Smooth muscle cell of the brain vasculature (primary cell): ENCODE data around the gene FKBP3.
"Not testable (repeated sequence)": the region's sequence is repeated elsewhere in the genome, so short reads cannot be mapped to it uniquely, and the experiment has no call there.

Source experiments
- DNase-seq: peaks from one replicate; pipeline ENCODE4 v3.0.0-alpha.2; 2012; ENCODE audit warnings: low read depth, low spot score

Gene FKBP3

DNA sequence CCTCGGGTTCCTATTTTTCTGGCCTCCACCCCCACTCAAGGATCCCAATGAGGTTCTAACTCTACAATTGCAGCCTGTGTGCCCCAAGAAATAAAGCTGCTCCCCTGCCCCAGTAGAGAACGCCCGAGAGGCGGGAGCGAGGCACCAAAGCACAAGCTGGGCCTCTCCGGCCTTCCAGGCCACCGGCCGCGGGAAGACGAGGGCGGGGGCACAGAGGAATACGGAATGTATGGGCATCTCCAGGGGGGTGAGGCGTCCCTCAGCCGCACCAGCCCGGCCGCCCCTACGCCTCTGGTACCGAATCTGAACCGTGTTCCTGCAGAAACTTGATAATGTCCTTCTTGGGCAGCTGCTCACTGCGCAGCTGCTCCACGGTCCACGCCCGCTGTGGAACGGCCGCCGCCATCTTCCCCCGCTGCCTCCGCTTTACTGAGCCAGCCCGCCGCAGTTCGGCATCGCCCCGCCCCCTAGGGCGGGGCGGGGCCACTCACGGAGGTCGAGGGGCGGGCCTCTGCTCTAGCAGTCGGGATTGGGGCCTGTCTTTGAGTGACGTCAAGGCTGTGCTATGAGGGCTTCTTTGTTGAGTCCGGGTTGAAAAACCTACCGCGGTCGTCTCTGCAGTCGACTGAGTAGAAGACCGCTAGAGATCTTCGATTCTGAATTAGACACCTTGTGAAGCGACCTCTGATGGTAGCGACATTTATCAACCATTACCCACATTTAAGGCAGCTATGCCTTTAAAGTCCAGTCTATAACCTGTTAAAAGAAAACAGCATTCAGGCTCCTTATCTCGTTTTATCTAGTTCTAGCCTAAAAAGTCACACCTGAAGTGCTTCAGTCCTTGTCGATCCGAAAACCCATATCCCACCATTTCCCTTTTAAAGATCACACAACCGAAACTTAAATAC is at the start of gene FKBP3:
Gene FKBP3, minus strand, starts transcription at position 431 of the 908 bp plus-strand sequence. Its CDS starts 25 bp downstream, at position 406.
- DNase-seq, result peak; percentile 97

DNA sequence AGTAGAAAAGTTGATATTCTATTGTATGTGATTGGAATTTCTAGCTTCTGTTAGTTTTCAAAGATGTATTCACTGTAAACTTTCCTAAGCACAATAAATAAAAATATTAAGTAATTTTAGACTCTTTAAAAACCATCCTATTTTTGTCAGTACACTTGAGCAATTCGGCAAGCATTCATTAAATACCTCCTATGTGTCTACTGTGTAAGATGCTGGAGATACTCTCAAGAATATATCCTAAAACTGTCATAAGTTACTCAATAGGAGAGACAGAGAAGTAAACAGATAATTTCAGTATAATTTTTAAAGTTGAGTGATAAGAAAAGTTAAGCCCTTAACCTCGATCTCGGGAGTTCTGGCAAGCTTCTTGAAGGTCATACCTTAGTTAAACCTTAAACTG is 47.5 kb upstream of the FKBP3 start:
- DNase-seq, result no peak

DNA sequence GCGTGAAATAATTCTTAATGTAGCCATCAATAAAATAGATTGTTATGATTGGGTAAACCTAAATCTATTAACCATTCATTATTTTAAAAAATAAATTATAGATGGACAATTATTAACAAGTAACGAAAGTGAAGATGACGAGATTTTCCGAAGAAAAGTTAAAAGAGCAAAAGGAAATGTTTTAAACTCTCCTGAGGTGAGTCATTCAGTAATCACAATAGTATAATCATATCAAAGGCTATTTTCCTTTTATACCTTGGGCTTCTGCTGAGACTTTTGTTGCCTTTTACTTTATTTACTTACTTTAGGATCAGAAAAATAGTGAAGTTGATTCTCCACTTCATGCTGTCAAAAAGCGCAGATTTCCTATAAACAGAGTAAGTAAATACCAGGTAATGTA is 47.0 kb upstream of the FKBP3 start:
- DNase-seq, result no peak

DNA sequence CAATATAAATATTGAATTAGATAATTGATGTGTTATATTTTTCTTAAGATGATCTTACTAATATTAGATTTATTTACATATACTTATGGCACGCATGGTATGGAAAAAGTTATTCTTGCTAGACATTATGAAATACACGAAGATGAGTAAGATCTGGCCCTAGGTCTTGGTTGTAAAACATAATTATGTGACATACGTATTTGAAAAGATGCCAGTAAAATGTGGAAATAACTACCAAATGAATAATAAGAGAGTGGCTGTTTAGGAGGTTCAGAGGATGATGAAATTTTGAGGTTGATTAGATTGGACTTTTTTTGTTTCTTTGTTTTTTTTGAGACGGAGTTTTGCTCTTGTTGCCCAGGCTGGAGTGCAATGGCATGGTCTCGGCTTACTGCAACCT is 42.8 kb upstream of the FKBP3 start:
- DNase-seq, result no peak

DNA sequence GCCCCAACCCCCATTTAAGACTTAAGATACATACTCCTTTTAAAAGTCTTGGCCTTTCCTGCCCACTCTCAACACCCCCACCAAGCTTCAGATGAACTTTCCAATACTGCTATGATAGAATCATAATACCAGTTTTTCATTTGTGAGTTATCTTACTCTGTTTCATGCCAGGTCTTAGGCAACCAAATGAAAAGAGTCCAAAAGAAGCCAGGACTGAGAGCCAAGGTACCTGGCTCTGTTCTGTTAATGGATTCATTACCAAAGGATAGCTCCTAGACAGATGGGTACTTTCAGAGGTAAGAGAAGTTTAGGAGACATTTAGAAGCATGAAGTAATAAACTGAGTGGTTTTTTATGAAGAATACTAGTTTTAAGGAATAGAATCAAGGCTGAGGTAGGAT is 35.6 kb upstream of the FKBP3 start:
- no peak for DNase-seq

DNA sequence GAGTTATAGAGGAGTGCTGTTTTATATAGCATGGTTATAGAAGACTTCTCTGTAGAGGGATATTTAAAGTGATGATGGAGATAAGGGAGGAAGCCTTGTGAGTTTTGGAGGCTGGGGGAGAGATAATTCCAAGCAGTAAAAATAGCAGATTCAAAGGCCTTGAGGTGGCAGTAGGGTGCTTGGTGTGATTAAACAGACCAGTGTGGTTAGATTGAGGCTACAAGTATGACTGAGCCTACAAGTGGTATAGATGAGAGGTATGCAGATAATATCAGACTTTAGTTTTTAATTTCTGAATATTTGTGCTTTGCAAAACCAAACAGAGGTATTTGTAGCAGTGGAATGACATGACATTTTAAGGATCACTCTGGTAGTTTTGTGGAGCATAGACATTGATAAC is 21.8 kb upstream of the FKBP3 start:
- DNase-seq, result no peak

DNA sequence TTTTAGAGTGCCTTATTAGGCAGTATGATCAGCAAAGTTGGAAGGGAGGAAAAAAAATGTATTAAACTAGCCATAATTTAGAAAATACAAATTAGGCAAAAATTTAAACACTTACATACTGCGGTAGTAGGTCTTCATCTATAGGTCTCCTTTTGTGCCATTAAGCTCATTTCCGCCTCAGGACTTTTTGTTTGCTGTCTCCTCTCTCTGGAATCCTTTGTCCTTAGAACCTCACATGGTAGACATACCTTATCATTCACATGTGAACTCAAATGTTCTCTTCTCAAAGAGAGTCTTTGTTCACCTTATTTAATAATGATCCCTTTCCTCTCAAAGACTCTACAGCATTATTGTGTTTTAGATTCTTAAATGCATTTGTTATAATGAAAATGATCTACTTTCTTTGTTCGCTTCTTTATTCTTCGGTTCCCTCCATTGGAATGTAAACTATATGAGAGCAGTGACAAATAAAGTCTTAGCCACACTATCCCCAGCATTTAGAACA is 16.2 kb upstream of the FKBP3 start:
- no peak for DNase-seq

DNA sequence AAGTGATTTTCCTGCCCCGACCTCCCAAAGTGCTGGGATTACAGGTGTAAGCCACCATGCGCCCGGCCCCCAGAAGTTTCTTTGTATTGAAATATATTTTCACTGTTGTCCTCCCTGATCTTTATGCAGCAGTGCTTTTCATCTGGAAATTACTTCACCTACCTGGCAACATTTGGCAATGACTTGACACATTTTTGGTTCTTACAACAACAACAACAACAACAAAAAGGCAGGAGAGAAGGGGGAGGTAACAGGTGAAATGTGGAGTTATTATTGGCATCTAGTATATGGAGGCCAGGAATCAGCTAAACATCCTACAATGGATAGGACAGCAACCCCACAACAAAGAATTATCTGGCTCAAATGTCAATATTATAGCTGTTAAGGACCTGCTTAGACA is 15.3 kb upstream of the FKBP3 start:
- DNase-seq, result no peak

DNA sequence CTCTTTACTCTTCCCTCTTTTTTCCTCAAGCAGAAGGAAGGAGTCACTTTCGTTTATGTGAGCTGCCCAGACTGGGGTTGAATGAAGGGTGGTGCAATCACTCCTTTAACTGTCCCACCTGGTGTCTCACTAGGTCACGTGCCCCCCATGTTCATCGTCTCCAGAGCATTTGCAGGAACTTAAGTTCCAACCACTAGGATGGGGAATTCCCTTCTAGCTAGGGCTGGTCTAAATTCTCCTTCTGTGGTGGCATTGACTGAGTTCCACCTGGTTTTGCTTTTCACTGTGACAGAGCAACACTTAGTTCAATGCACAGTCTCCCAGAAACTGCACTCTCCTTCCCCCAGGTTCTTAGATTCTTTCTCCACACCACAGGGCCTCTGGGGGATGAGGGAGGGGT is 10.9 kb upstream of the FKBP3 start:
- DNase-seq, result no peak

DNA sequence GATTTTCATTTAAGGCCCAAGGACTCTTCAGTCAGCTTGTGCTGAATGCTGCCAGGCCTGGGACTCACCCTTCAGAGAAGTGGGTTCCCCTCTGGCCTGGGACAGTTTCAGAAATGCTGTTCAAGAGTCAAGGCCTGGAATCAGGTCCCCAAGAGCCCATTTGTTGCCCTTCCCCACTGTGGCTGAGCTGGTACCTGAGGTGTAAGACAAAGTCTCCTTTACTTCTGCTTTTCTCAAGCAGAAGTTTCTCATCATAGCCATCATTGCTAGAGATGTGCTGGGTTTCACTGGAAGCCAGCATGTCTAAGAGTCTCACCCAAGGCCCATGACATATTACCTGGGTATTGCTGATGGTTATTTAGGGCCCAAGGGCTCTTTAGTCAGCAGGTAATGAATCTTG is 10.4 kb upstream of the FKBP3 start:
- DNase-seq, result no peak

DNA sequence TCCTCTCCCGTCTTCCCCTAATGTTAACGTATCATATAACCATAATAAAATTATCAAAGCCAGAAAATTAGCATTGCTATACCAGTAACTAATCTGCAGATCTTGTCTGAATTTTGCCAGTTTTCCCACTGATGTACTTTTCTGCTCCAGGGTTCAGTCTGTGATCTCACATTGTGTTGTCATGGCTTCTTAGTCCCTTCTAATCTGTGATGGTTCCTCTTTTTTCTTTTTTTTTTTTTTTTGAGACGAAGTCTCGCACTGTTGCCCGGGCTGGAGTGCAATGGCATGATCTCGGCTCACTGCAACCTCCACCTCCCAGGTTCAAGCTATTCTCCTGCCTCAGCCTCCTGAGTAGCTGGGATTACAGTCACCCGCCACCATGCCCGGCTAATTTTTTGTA is 7.8 kb upstream of the FKBP3 start:
- DNase-seq, result not testable (repeated sequence)

DNA sequence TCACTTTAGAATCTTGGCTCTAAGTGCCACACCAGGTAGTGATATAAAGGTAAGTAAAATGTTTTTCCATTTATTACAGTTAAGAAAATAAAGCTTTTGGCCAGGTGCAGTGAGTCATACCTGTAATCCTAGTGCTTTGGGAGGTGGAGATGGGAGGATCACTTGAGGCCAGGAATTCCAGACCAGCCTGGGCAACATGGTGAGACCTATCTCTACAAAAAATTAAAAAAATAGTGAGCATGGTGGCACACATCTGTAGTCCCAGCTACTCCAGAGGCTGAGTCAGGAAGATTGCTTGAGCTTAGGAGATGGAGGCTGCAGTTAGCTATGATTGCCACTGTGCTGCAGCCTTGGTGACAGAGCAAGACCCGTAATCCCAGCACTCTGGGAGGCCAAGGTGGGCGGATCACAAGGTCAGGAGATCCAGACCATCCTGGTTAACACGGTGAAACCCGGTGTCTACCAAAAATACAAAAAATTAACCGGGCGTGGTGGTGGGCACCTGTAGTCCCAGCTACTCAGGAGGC is 6.4 kb upstream of the FKBP3 start:
- DNase-seq, result no peak

DNA sequence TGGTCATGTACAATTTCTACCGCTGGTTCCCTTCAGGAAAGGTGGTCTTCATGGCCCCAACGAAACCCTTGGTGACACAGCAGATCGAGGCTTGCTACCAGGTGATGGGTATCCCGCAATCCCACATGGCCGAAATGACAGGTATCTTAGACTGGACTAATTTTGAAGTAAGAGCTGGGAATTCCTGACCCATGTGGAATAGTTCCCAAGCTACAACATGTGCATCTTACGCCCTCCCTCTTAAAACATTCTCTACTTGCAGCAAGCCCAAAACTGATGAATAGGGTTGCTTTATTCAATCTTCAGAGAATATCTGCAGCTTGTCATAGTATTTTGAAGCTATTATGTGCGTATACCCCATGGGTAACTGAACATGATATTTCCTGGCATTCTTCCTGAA is 2.1 kb upstream of the FKBP3 start:
- DNase-seq, result no peak

DNA sequence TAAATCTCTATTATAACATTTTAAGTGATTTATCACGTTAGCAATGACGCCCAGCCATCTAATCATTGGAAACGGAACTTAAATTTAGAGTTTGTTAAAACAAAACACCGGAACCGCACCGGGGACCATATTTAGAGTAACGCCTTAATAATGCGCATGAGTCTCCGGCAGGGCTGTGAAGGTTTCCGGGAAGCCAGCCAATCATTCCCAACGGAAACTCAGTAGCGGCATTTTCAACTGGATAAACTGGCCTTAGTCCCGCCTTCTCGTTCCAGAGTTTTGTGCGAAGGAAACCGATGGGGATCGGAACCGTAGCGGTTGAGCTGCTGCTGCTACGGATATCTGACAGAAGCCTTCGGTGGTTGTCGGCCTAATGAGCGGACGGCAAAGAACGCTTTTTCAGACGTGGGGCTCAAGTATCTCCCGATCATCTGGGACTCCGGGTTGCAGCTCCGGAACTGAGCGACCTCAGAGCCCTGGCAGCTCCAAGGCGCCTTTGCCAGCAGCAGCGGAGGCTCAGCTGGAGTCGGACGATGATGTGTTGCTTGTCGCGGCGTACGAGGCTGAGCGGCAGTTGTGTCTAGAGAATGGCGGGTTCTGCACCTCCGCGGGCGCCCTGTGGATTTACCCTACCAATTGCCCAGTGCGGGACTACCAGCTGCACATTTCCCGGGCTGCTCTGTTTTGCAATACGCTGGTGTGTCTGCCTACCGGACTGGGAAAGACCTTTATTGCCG is 1.5 kb upstream of the FKBP3 start, which contains the start of gene FANCM:
Gene FANCM, plus strand, starts transcription at position 272 of the 737 bp plus-strand sequence. Its CDS starts 102 bp downstream, at position 374.
- peak; percentile 94 for DNase-seq

DNA sequence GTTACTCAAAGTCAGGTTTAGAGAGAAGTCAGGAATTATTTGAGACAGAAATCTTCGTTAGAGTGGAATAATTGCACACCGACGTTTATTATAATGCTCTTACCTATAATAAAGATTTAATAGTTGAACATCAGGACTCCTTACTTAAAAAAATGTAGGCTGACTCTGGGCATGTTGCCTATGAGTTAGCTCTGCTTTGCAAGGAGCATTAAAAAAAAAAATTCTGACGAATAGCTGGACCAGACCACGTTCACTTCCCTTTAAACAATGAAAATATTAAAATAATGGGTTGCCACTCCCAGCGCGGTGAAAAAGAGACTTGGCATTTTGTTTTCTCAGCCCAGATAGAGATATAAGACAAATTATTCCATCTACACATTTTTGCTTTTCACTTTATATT is 875 bp upstream of the FKBP3 start:
- DNase-seq, result peak; percentile 9

DNA sequence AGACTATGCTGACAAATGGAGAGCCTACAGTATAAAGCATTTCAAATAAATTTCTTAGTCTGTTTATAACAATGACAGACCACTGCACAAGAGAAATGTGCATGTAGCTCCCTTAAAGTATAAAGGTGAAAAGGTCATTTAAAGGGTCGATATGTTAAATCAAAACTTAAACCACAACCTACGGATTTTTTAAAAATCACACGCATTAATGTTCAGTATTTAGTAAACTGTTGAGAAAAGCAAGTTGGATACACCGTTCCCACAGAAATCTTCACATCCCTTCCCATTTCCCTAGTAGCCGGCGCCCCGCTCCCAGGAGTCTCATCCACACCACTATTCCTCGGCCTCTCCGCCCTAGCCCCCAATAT is 614 bp downstream of the FKBP3 start:
- no peak for DNase-seq

DNA sequence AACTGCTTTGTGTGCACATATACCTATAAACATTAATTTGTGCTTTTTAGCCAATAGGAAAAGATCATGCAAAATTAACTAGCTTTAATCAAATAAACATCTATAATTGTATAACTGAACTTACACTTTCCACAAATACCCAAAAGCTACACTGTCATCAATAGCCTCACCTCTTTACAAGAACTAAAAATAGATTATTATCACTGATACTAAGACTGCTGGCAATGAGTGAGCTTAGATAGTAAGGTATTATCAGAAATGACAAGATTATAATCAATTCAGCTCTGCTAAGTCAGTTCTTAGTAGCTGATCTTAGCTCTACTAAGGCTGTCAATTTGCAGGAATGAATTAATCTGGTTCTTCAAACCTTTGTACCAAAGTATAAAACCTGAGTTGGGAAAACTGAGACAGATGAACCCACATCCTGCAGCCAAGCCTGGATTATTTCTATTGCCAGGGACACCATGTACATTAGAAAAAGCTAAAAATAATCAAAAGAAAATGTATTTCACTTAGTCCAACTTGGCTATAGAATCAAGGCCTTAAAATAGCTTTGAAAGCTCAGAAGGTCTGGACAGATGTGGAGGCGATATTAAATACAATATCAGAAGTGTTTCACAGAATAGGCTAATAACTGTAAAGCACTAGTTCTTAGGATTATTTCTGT is 5.2 kb downstream of the FKBP3 start:
- no peak for DNase-seq

DNA sequence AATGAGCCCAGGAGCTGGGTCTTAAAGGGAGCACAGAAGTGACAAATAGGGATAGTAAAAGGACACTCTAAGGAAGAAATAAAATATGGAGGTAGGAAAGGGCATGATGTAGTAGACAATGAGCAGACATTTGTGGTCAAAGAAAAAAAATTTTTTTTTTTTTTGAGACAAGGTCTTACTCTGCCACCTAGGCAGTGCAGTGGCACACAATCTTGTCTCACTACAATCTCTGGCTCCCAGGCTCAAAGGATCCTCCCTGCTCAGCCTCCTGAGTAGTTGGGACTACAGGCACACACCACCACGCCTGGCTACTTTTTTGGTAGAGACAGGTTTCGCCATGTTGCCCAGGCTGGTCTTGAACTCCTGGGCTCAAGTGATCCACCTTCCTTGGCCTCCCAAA is 8.5 kb downstream of the FKBP3 start:
- no peak for DNase-seq

DNA sequence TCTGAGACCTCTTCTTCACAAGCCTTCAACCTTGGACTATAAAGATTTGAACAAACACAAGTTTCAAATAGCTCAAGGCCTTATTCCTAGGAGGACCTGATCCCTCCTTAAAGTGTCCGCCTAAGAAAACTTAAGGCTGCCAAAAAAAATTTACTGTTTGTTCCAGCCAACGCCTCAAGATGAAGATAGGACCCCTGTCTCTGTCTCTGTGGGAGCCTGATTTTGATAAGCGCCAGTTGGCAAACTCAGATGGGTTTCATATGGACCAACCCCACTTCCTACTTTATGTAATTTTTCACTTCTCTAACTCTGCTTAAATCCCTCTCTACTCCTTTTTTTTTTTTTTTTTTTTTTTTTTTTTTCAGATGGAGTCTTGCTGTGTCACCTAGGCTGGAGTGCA is 11.0 kb downstream of the FKBP3 start:
- DNase-seq, result no peak

DNA sequence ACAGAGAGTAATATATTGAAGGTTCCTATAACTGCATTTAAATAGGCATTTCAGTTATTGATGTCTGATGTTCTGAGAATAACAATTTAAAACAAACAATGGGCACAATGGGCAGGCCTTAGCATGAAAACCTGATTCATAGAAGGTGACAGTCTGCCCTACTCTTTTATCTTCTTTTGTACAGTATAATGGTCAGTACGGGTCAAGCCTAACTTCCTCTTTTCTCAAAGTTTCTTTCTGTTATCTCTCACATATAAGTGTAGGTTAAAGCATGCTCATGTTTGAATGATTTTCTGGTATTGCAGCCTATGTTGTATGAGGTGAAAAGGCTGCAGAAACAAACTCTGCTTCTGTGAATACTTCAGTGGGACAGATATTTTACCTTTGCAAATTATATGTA is 14.2 kb downstream of the FKBP3 start:
- DNase-seq, result no peak

DNA sequence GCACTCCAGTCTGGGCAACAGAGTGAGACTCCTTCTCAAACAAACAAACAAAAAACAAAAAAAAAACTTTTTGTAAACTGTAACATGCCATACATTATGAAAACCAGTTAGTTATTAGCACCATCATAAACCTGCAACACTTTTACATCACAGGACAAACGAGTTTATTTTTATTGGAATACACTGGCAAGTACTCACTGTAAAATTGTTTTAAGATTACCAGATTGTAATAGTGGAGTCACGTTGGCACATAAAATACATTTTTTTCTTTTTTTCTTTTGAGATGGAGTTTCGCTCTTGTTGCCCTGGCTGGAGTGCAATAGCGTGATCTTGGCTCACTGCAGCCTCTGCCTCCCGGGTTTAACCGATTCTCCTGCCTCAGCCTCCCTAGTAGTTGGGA is 15.7 kb downstream of the FKBP3 start:
- DNase-seq, result no peak

DNA sequence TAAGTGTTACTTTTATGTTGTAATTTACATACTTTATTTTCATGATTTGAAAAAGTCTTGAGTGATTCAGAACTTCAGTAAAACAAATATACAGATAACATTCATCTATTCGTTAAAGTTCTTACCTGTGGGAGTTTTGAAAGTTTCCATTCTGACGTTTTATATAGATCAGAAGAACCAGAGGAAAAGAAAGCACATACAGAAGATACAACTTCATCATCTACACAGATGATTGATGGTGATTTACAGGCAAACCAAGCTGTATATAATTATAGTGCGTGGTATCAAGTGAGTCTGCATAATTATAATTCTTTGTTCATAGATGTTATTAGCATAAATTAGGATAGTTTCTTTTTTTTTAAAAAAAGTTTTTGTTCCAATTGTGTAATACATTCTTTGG is 20.0 kb downstream of the FKBP3 start:
- DNase-seq, result no peak
